ENCODE results near the gene DIS3L2.
"Not testable (repeated sequence)": the region's sequence is repeated elsewhere in the genome, so short reads cannot be mapped to it uniquely, and the experiment has no call there.

Gene DIS3L2

GRCh38 chr2:231929961-231930592 lies 31.4 kb upstream of the DIS3L2 start:
- DNase-seq, result peak; percentile 88

- no peak for DNase-seq
Measured at GRCh38 chr2:231930593-231931281, 30.8 kb upstream of the DIS3L2 start.

DNA sequence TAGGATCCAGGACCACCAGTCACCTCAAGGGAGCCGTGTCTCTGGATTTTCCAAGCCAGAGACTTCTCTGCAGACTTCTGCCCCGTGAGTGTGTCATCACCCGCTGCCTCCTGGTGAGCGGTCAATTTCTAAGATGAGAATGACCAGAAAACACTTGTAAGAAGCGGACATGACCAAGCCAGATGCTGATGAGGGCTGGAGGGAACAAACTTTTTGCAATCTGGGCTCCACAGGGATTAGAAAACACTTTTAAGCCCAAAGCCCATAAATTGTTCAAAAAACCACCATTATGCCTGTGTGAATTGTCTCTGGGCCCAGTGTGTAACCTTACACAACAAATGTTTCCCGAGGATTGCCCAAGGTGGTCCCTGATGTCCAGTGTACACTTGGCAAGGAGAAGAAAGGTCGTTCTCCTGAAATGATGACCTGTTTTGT lies 30.0 kb upstream of the DIS3L2 start:
- DNase-seq, result no peak

DNA sequence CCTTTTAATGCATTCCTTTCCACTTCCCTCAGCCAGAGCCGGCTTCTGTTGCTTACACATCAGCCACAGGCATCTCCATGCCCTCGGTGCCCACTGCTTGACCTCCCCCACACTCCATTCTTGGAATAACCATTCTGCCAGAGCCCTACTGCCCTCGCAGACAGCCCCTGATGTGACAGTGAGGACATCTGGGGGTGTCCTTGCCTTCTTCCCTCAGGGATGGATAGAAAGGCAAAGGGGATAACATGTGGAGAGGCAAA lies 28.9 kb upstream of the DIS3L2 start:
- DNase-seq, result no peak

DNA sequence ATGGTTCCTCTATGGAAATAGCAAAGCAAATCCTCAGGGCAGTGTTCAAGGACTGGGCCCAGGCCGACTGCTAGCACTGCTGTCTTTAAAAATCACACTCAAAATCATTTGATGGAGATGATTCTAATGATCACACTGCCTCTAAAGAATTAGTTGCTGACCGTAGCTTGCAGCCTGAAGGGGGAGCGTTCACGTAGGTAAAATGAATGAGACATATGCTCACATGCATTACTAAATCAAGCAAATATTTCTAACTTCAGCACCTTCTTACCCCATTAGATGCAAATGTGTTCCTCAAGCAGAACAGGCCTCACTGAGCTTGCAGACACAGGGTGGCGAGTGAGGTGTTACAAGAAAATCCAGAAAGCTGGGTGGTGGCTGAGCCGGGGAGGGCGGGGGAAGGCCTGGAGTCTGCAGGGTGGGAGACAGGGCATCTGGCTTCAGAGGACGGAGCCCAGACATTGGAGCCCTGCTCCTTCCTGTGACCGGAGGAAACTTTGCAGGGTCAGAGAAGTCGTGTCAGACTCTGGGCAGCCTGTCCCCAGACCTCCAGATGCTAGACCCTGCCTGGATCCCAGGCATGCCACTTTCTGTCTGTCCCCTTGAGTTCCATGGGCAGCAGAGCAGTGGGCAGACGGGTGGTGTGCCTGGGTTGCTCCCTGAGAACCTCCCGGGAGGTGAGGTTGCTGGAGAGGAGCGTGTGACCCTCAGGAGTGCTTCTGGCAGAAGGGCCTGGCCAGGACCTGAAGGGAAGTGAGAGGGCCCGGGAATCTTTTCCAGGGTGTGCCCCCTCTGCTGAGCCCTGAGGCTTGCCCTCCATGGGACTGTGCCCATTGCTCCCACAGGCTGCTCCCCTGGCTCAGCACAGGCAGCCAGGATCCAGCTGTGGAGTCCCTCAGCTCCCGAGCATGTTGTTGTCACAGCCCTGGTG lies 28.3 kb upstream of the DIS3L2 start:
- no peak for DNase-seq

DNA sequence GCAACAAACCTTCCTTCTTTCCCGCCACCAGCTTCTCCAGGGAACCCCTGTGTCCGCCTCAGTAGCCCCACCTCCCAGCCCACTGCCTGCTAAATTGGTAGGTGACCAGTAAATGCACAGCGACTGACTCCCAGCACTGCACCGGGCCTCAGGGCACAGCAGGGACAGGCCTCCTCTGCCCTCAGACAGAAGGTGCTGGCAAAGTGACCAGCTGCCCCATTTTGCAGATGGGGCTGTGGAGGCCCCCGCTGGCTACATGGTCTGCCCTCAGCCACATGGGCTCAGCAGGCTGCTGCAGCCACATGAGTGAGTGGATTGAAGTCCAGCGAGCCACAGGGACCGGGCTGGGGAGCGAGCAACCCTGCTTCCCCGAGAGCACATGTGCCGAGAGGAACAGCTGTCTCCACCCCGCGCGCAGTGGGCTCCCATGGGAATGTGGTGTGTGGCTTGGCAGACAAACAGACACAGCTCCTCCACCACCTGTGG lies 27.6 kb upstream of the DIS3L2 start:
- DNase-seq, result peak; percentile 62

- DNase-seq, result no peak
Measured at GRCh38 chr2:231934441-231935206, 26.9 kb upstream of the DIS3L2 start.

- DNase-seq, result no peak
Measured at GRCh38 chr2:231935207-231935524, 26.3 kb upstream of the DIS3L2 start.

- no peak for DNase-seq
Measured at GRCh38 chr2:231935815-231936214, 25.7 kb upstream of the DIS3L2 start.

DNA sequence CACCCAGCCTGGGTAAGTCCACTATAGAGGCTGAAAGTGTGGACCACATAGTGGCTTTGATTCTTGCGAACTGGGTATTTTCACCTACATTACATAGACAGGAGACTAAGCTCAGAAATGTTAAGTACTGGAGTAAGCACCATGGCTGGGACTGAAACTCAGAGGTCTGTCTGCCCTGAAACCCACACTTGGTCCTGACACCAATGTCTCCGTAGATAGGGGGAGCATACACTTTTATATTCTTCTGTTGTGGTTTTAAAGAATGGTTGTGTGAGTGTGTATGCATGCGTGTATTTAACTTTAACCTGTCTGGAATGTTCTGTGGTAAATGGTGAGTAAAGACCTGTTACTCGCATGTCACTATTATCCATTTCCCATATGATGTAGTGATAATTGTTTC lies 25.0 kb upstream of the DIS3L2 start:
- DNase-seq, result no peak

DNA sequence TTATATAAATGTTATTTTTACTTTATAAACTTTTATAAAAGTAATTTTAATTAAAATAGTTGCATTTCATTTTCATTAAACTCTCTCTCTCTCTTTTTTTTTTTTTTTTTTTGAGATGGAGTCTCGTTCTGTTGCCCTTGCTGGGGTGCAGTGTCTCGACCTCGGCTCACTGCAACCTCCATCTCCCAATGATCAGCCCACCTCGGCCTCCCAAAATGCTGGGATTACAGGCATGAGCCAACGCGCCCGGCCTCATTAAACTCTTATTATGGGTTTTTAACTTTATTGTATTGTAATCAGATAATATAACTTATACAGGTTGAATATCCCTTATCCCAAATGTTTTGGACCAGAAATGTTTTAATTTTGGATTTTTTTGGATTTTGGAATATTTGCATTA lies 24.5 kb upstream of the DIS3L2 start:
- DNase-seq, result no peak

DNA sequence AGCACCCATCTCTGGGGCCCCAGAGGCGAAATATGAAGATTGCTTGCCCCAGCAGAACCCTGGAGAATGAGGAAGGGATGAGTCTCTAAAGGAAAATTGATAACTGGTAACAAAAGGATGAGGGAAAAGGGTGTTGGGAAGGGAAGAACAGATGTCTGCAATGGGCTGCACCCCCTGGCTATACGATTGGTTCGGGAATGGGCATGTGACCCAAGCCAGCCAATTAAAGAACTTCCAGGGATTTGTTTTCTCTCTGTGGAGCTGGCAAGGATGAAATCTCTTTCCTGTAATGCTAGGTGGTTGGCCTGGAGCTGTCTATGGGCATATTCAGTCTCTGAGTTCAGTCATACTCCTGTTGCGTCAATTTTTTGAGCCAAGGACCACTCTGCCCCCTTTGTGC lies 22.5 kb upstream of the DIS3L2 start:
- no peak for DNase-seq

DNA sequence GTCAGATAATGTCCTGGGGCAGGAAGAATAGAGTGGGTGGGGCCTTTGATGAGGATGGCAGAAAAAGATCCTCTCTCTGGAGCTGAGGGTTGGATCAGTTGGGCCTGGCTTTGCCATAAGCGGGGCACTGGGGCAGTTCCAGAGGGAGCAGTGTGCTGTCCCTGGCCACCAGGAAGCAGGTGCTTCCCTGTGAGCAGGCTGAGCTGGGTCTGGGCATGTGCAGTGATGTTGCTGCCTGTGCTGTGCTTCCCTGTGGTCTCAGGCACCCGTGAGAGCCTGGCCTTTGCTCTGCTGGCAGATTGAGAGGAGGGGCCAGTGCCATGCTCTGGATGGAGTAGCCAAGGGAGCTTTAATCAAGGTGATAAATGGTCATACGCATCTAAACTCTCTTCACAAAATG lies 20.7 kb upstream of the DIS3L2 start:
- no peak for DNase-seq

DNA sequence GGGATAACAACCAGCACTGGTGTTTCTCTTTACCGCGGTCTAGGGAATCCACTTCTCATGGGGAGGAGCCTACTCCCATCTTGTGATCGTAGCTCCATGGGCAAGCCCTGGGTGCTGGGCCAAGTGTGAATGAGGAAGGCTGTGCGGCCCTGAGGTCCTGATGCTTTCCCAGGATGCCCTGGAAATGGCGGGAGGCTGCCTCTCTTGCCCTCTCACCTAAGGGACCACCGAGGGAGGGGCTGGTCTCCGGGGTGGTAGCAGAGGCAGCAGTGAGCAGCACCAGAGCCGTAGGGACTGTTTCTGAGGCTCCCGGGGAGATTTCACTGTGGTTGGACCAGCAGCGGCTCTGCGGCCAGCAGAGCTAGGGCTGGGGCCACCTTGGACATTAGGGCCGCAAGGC lies 19.8 kb upstream of the DIS3L2 start:
- DNase-seq, result no peak

GRCh38 chr2:231942180-231942579 lies 19.3 kb upstream of the DIS3L2 start:
- DNase-seq, result no peak

GRCh38 chr2:231946241-231946814 lies 15.2 kb upstream of the DIS3L2 start:
- DNase-seq, result no peak

- not testable (repeated sequence) for DNase-seq
Measured at GRCh38 chr2:231947112-231947511, 14.4 kb upstream of the DIS3L2 start.

DNA sequence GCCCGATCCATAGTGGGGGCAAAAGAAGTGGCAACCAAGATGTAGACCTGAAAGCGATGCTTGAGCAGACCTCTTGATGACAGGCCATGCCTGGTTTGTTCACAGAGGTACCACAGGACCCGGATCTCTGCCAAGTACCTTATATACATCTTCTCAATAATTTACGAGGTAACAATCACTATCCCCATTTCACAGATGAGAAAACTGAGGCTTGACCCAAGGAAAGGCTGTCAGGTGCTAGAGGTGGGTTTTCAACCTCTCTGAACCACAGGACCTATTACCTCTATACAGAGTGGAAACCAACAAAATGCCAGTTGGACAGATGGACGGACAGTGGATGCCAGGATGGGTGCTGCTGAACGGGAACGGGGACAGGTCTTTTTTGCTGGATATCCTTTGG lies 13.8 kb upstream of the DIS3L2 start:
- DNase-seq, result no peak

DNA sequence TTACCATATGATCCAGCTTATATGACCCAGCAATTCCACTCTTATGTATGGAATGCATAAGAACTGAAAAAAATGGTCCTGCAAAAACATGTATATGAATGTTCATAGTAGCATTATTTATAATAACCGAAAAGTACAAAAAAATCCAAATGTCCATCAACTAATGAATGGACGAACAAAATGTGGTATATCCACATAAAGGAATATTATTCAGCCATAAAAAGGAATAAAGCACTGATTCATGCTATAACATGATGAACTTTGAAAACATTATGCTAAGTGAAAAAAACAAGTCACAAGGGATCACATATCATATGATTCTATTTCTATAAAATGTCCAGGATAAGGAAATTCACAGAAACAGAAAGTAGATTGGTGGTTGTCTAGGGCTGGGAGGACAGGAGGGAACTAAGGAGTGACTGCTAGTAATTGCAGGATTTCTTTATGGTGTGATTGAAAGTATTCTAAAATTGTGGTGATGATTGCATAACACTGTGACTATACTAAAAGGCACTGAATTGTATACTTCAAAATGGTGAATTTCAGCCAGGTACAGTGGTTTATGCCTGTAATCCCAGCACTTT lies 10.0 kb upstream of the DIS3L2 start:
- no peak for DNase-seq

GRCh38 chr2:231955758-231956472 lies 5.6 kb upstream of the DIS3L2 start:
- no peak for DNase-seq

- peak; percentile 58 for DNase-seq
Measured at GRCh38 chr2:231957913-231958763, 3.4 kb upstream of the DIS3L2 start.

All from NCI-H82 (cell line).